Measurements from ENCODE around the gene OR7A5. TPM values are rescaled to one million over a fixed set of nuclear protein-coding genes. Genes with fewer than 3 reads are reported as not detected.

Gene OR7A5
- not detected in 5 replicates for total RNA-seq (2022; extraction: Qiagen RNA extraction; ENCODE audit: low read depth)

DNA sequence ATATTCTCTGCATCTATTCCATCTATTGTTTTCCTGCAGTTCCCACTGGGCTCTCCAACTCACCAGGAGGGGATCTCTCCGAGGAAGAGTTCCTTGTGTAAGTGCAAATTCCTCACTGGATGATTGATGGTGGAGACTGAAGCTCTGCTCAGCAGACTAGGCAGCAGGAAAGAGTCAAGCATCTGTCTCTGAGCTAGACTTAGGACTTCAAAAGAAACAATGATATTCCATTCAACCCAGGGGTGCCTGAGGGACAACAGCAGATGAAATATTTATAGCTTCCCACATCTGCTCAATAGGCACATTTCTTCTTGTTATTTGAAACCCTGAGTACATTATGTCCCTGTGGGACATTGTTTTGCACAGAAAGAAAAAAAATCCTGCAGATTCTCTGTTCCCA lies at the start of gene OR7A5, which contains the start of gene OR7C1:
TSS of gene OR7A5 (minus strand) at position 175 of the 400 bp plus-strand sequence. CDS start 6,944 bp downstream, outside the sequence.
TSS of gene OR7C1 (minus strand) at position 175 of the 400 bp plus-strand sequence. CDS start 35,049 bp downstream, outside the sequence.

DNA sequence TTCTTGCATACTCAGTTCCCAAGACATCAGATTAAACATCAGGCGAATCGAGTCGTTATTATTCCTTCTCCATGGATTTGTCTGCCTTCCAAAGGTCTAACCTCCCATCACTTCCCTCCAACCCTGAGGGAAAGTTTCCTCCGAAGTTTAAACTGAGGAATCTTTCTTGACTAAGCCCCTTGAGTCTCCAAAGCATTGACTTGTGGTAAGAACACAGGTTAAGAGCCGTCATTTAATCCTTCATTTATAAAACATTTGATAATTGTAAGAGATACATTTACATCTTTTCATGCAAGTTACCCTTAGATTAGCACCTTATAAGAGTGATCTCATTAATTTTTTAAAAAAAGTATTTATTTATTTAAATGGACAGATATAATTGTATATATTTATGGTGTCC lies 13.8 kb upstream of the OR7A5 start, which contains the start of gene OR7A10:
TSS of gene OR7A10 (minus strand) at position 101 of the 400 bp plus-strand sequence. CDS start 7,045 bp downstream, outside the sequence.

DNA sequence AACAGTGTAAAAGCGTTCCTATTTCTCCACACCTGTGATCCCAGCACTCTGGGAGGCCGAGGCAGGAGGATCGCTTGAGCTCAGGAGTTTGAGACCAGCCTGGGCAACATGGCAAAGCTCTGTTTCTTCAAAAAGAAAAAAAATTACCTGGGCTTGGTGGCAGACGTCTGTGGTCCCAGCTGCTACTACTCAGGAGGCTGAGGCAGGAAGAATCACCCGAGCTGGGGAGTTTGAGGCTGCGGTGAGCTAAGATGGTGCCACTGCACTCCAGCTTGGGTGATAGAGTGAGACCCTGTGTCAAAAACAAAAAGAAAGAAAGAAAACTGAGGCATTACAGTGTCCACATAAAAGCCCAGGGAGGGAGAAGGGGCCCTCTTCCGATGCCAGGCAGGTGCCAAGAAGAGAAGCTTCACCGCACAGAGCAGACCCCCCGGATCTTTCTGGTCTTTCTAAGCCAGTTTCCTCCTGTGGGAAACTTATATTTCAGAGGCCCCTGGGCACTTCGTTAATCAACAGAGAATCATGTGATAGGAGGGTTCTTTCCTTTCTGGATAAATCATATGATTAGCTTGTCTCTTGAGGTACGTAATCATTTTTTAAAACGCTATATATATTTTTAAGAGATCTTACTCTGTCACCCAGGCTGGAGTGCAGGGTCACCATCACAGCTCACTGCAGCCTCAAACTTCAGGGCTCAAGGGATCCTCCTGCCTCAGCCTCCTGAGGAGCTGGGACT lies 56.7 kb downstream of the OR7A5 start, which contains the start of gene ADGRE2:
TSS of gene ADGRE2 (minus strand) at position 451 of the 736 bp plus-strand sequence. CDS start 1,804 bp downstream, outside the sequence.

Other genes starting within 250 kb of the OR7A5 start
- gene ADGRE3, start 160.3 kb downstream of the OR7A5 start, total RNA-seq (2022; extraction: Qiagen RNA extraction; ENCODE audit: low read depth): not detected in 5 replicates
- 2.0 to 3.7 TPM (median 3.2 TPM) in 5 replicates for gene ZNF333, start 145.1 kb downstream of the OR7A5 start, total RNA-seq (2022; extraction: Qiagen RNA extraction; ENCODE audit: low read depth)
- gene ADGRE2, start 56.6 kb downstream of the OR7A5 start, total RNA-seq (2022; extraction: Qiagen RNA extraction; ENCODE audit: low read depth): 0.42 to 0.76 TPM (median 0.59 TPM) in 5 replicates
- not detected in 5 replicates for gene OR7C1, start within 50 bp of the OR7A5 start, total RNA-seq (2022; extraction: Qiagen RNA extraction; ENCODE audit: low read depth)
- gene OR7A10, start 13.7 kb upstream of the OR7A5 start, total RNA-seq (2022; extraction: Qiagen RNA extraction; ENCODE audit: low read depth): not detected in 5 replicates
- gene OR7A17, start 50.9 kb upstream of the OR7A5 start, total RNA-seq (2022; extraction: Qiagen RNA extraction; ENCODE audit: low read depth): not detected in 5 replicates
- gene OR7C2, start 106.3 kb upstream of the OR7A5 start, total RNA-seq (2022; extraction: Qiagen RNA extraction; ENCODE audit: low read depth): not detected in 5 replicates
- gene SLC1A6, start 144.7 kb upstream of the OR7A5 start, total RNA-seq (2022; extraction: Qiagen RNA extraction; ENCODE audit: low read depth): not detected in 5 replicates
- gene CASP14, start 214.3 kb upstream of the OR7A5 start, total RNA-seq (2022; extraction: Qiagen RNA extraction; ENCODE audit: low read depth): not detected in 5 replicates
- not detected in 5 replicates for gene OR1I1, start 247.0 kb upstream of the OR7A5 start, total RNA-seq (2022; extraction: Qiagen RNA extraction; ENCODE audit: low read depth)